Stimulated activated CD8-positive, alpha-beta memory T cell treated with anti-CD3 and anti-CD28 coated beads, Interleukin-15, amount 100 ng/mL, for 48 hours (primary cell): Measurements from ENCODE around the gene PNPLA6.
A peak's percentile ranks its signal among the peaks of the same experiment; 100 is the strongest.

Experiments
- DNase-seq, 2 donors: peaks; one replicate each; pipeline ENCODE4 v3.0.0-alpha.2; 2020; ENCODE audit warnings: low read depth in 2 of 2

The PNPLA6 gene

DNA sequence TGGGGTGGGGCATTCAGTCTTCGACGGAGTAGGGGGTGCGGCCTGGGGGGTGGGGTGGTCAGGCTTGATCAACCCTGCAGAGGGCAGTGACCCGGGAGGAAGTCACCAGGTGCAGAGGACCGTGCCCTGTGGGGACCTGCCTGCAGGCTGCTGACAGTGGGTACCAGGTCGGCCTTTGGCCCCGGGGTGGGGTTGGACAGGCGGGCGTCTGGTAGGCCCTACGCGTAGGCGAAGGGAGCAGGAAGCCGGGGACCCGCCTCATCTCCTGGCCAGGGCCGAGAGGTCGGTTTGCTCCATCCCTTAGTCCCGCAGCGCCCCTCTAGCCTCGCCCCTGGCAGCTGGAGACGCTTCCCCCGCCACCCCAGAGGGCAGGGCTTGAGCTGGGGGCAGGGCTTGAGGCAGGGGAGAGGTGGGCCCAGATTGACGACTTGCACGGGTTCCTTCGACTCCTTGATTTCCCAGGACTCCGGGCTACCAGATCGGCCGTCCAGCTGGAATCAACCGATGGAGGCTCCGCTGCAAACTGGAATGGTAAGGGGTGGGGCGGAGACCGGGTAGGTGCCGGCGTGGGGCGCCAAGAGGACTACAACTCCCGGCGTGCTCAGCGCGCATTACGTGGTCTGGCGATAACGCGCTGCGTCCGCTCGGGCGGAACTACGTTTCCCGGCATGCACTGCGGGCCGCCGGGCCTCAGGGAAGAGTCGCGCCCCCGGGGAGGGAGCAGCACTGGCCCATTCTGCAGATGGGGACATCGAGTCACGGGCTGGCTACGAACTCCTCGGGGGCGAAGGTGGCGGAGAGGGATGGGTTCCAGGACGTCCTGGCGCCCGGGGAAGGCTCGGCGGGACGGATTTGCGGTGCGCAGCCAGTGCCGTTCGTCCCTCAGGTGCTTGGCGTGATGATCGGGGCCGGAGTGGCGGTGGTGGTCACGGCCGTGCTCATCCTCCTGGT is at the start of gene PNPLA6:
PNPLA6 (plus strand) TSS at position 671 of the 951 bp plus-strand sequence; CDS start at position 743, 72 bp downstream.
- peak; percentile 89 to 91 for DNase-seq

DNA sequence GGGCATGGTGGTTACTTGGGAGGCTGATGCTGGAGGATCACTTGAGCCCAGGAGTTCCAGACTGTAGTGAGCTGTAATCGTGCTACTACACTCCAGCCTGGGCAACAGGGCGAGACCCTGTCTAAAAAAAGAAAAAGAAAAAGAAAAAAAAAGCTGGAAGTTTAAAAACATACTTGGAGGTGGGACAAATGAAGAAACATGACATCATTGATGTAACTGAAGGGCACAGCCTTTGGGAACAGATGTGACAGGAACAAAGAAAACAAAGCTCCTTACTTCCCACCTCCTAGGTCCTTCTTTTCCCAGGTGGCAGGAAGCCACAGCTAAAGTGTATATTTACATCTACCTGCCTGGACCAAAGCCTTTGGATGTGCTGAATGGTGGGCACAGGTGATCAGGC is 48.6 kb upstream of the PNPLA6 start:
- no peak for DNase-seq

- DNase-seq: peak; percentile 87 to 88
These were observed 46.7 kb upstream of the PNPLA6 start, which contains the start of gene PEX11G for GRCh38 chr19:7488736-7489353. PEX11G (minus strand) TSS chr19:7489035; CDS start chr19:7489010, 25 bp downstream.

DNA sequence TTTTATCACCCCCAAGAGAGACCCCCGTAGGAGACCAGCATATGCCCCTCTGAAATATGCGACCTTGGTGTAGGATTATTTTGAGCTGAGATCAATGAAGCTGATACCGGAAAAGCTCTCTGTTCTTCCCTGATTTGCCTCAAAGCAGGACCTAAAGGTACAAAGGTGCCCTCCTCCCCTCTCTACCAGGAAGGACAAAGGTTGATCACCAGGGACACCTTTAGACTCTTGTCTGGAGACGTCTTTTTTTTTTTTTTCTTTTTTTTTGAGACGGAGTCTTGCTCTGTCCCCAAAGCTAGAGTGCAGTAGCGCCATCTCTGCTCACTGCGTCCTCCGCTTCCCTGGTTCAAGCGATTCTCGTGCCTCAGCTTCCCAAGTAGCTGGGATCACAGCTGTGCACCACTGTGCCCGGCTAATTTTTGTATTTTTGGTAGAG is 45.9 kb upstream of the PNPLA6 start:
- no peak for DNase-seq

DNA sequence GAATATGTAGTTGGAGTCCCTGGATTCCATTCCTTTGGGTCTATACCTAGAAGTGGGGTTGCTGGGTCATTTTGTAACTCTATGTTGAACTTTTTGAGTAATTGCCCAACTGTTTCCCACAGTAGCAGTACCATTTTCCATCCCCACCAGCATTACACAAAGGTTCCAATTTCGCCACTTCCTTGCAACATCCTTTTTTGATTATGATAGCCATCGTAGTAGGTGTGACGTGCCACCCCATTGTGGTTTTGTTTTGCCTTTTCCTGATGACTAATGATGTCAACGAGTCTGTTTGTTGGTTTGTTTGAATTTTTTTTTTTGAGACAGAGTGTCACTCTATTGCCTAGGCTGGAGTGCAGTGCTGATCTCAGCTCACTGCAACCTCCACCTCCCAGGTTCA is 43.4 kb upstream of the PNPLA6 start:
- peak; percentile 40 to 58 for DNase-seq

DNA sequence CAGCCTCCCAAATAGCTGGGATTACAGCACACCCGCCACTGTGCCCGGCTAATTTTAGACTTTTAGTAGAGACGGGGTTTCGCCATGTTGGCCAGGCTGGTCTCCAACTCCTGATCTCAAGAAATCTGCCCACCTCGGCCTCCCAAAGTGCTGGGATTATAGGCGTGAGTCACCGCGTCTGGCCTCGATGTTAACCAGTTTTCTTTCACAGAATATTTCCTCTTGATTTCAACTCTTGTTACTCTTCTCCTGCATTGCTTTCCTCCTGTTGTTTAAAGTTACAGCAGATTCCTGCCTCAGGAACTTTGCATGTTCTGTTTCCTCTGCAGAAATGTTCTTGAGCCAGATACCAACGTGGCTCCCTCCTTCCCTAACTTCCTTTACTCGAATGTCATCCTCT is 43.0 kb upstream of the PNPLA6 start:
- no peak for DNase-seq

DNA sequence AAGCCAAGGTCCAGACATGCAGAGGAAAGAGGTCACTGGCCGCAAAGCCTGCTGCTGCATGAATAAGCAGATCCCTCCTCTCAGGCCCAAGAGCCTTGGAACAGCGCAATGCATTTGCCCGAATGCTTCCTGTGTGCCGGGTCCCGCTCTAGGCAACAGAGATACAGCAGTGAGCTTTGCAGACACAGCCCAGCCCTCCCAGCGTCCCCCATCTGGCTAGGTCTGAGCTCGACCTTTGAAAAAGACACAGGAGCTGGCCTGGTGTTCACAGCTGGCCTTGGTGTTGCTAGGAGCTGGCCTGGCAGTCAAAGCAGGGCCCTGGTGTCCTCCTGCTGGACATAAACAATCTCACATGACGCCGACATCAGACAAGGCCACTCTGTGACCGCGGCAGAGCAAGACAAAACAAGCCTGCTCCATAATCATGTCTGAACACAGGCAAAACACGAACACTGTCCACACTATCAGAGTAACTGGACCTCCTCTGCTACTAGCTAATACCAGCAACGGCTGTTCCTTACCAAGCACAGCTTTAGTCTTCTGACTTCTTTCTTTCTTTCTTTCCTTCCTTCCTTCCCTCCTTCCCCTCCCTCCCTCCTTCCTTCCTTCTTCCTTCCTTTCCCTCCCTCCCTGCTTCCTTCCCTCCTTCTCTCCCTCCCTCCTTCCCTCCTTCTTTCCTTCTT is 41.0 kb upstream of the PNPLA6 start:
- DNase-seq: no peak

GRCh38 chr19:7497292-7497691 is 38.2 kb upstream of the PNPLA6 start:
- DNase-seq: no peak

- peak; percentile 42 to 52 for DNase-seq
These were observed 34.6 kb upstream of the PNPLA6 start for GRCh38 chr19:7500811-7501450.

DNA sequence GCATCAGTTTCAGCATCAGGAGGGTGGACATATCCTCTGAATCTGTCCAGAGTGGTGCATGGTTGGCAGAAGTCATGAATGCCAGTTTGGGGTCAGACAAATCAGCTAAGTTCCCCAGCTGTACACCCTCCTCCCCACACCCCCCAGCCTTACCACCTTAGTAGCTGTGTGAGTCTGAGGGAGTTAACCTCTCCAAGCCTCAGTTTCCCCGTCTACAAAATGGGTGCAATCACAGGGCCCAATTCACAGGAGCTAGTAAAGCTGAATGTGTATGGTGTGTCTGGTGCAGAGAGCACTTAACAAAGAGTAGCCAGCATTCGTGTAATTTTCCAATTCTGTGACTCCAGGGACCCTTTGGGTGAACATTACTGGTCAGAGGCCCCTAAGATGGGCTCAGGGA is 33.0 kb upstream of the PNPLA6 start:
- no peak for DNase-seq

- DNase-seq: no peak
These were observed 30.8 kb upstream of the PNPLA6 start for GRCh38 chr19:7504684-7505083.

DNA sequence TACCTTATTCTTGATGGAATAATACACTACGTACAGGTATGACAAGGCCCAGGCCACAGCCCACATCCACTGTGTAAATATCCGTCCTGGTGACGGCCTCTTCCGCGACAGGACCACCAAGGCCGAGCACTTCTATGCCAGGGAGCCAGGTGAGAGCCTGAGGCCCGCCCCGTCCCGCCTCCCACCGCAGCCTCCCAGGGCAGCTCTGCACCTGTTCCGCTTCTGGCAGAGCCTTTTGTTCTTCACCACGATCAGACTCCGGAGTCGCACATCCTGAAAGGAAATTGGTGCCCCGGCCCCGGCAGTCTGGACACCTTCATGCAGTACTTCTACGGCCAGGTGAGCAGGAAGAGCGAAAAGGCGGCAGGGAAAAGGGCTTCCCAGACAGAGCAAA is 30.2 kb upstream of the PNPLA6 start:
- no peak for DNase-seq

DNA sequence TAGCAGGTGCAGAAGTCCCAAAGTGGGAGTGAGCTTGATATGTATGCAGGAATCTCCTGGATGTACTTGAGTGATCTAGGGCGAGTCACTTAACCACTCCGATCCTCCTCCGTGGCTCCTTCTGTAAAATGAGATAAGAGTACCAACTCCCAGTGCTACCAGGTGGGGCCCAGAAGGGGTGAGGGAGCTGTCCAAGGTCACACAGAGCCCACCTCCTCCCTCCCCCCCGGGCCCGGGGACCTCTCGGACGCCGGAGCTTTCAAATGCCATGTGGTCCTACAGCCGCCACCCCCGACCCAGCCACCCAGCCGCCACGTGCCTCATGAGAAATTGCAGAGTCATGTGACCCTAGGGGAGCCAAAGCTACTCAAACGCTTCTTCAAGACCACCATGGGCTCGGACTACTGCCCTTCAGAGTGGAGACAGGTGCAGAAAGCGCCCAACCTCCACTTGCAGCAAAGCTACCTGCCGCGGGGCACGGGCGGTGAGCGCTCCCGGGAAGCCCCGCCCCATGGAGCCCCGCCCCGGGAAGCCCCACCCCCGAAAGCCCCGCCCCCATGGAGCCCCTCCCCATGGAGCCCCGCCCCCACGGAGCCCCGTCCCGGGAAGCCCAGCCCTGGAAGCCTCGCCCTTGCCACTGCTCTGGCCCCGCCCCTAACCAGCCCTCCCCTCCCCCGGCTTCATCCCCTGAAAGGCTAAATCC is 29.7 kb upstream of the PNPLA6 start:
- DNase-seq: no peak

DNA sequence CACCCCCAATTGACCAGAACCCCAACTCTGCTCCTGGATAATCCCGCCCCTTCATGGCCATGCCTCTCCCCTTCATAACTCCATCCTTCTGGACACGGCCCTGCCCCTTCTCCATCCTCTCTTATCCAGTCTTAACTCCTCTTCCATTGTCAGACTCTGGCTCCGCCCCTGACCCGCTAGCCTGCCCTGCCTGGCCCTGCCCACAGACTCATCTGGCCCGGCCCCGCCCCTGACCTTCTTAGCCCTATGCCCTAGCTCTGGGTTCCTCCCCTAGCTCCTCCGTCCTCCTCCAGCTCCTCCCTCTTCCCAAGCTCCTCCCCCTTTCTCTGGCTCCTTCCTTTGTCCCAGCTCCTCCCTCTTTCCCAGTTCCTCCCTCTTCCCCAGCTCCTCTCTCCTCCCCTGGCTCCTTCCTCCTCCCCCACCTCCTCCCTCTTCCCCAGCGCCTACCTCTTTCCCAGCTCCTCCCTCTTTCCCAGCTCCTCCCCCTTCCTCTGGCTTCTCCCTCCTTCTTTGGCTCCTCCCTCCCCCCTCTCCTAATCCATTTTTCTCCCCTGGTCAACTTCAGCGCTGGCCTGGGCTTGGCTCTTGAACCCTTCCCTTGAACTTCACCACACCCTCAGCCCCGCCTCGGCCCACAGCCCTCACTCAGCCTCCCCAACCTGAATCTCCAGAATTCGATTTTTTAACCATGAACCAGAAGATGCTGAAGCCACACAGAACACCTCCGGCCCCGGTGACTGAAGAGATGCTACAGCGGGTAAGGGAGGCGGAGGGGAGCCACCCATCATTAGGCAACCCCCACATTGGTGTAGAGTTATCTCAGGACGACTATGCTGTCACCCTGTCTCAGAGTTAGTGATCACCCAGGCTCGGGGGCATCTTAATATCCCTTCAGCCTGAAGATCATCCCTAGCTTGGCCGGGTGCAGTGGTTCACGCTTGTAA is 28.9 kb upstream of the PNPLA6 start:
- peak; percentile 48 to 60 for DNase-seq

DNA sequence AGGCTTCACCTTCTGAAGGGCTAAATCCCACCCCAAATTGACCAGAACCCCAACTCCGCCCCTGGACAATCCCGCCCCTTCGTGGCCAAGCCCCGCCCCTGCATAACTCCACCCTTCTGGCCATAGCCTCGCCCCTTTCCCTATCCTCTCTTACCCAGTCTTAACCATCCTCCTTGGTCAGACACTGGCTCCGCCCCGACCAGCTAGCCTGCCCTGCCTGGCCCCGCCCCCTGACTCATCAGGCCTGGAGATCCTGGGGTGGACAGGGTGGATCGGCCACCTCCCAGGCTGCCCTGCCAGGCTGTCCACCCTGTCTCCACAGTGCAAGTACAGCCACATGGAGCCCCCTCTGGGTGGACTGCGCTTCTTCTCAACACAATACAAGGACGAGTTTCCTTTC is 27.6 kb upstream of the PNPLA6 start:
- no peak for DNase-seq

GRCh38 chr19:7509625-7510024 is 25.9 kb upstream of the PNPLA6 start:
- no peak for DNase-seq

GRCh38 chr19:7512400-7512851 is 23.1 kb upstream of the PNPLA6 start:
- DNase-seq: no peak

DNA sequence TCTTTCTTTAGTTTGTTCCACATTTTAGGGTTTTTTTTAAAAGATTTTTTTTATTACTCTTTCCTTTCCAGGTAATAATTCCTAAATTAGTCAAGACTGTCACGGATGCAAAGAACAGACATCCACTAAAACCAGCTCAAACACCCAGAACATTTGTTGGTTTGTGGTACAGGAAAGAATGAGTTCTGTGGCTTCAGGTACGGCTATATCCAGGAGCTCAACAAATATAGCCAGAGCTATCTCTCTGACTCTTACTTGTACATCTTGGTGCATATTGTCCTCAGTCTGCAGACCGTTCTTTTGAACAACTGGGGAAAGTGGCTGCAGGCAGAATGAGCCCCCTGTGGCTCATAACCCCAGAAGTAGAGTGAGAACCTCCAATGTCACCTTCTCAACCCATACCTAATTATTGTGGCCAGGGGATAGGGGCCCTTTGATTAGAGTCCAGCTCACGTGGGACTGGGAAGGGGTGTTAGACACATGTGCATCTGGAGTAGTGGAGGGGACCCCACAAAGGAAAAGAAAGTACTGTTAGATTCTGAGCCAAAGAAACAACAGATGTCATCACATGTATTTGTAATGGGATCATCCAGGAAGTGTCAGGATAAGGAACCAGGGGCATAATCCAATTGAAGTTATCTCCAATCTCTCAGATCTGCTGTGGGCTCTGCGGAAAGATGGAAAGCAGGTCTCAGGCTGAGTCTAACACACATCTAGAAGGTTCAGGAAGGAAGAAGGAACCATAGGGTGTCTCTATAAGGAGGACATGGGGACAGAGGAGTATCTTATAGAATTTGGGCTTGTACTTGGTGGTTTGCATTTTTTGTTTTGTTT is 21.5 kb upstream of the PNPLA6 start:
- no peak for DNase-seq

GRCh38 chr19:7515110-7515644 is 20.3 kb upstream of the PNPLA6 start:
- no peak for DNase-seq
